SK-N-SH (cell line): ENCODE results near the gene JAKMIP3. TPM values are rescaled to one million over a fixed set of nuclear protein-coding genes. Genes with fewer than 3 reads are reported as not detected.

Experiments
- CTCF ChIA-PET: fragments of 300-600, 350-600 bp; formaldehyde crosslinking; extraction: SDS; loops from one replicate; lab custom pipeline; 2021; lab: Yijun Ruan, JAX
- POLR2A ChIA-PET: fragments of 350-600 bp; sonication (Branson Sonifier 250); formaldehyde crosslinking; extraction: SDS; loops from one replicate; lab custom pipeline; 2020; ENCODE audit warnings: antibody characterized with exemption, inconsistent platforms; lab: Yijun Ruan, JAX
- DNase-seq: peaks from one replicate; pipeline ENCODE4 v3.0.0; 2012
- H2AFZ ChIP-seq: fragments of 200-600 bp; sonication (generic); 2 replicates; pipeline ENCODE4 v1.8.1; 2016; ENCODE audit warnings: antibody characterized with exemption, mild to moderate bottlenecking, low read depth
- H3F3A ChIP-seq: fragments of 200-600 bp; sonication (generic); replicated peaks from 2 replicates; pipeline ENCODE3; 2016; ENCODE audit warnings: antibody characterized with exemption, mild to moderate bottlenecking; ENCODE audit not compliant: insufficient read depth
- H3K27ac ChIP-seq, 2 experiments: fragments of 200-500 bp in 1 of 2; fragments of 200-600 bp in 1 of 2; sonication (Bioruptor generic) in 1 of 2; sonication (generic), shearing (Covaris generic) in 1 of 2; 2 replicates each; pipeline versions ENCODE4 v1.5.1 to v1.6.1; 2014 to 2016; ENCODE audit warnings: low read depth in 2 of 2, inconsistent platforms in 1 of 2, low read length in 1 of 2, mild to moderate bottlenecking in 1 of 2, mixed read lengths in 1 of 2
- H3K27me3 ChIP-seq: fragments of 200-600 bp; sonication (generic), shearing (Covaris generic); 2 replicates; pipeline ENCODE4 v1.6.1; 2016; ENCODE audit warnings: mixed run types; ENCODE audit not compliant: insufficient read depth
- H3K36me3 ChIP-seq, 2 experiments: fragments of 200-500 bp in 1 of 2; fragments of 200-600 bp in 1 of 2; sonication (Bioruptor generic) in 1 of 2; sonication (generic) in 1 of 2; replicated peaks in 1 of 2; 2 replicates each; pipeline versions ENCODE3 to v1.5.1; 2014 to 2016; ENCODE audit warnings: low read length in 1 of 2, mild to moderate bottlenecking in 1 of 2; ENCODE audit not compliant: insufficient read depth in 2 of 2, control insufficient read depth in 1 of 2
- H3K4me1 ChIP-seq, 2 experiments: fragments of 200-500 bp in 1 of 2; fragments of 200-600 bp in 1 of 2; sonication (Bioruptor generic) in 1 of 2; sonication (generic), shearing (Covaris generic) in 1 of 2; 2 replicates each; pipeline versions ENCODE4 v1.5.1 to v1.6.1; 2014 to 2016; ENCODE audit warnings: low read depth in 1 of 2, low read length in 1 of 2, mixed run types in 1 of 2; ENCODE audit not compliant: insufficient read depth in 2 of 2, control insufficient read depth in 1 of 2
- H3K4me2 ChIP-seq: fragments of 200-600 bp; sonication (generic), shearing (Covaris generic); 2 replicates; pipeline ENCODE4 v1.6.1; 2017; ENCODE audit warnings: mixed run types
- H3K4me3 ChIP-seq, 2 experiments: fragments of 200-500 bp in 1 of 2; fragments of 200-600 bp in 1 of 2; sonication (Bioruptor generic) in 1 of 2; sonication (generic), shearing (Covaris generic) in 1 of 2; 2 replicates each; pipeline versions ENCODE4 v1.5.1 to v1.8.1; 2014 to 2016; ENCODE audit warnings: low read depth in 2 of 2, inconsistent platforms in 1 of 2, low read length in 1 of 2, mild to moderate bottlenecking in 1 of 2, mixed read lengths in 1 of 2, moderate library complexity in 1 of 2
- H3K79me2 ChIP-seq: fragments of 200-600 bp; sonication (generic); 2 replicates; pipeline ENCODE4 v1.8.1; 2017; ENCODE audit warnings: mild to moderate bottlenecking; ENCODE audit not compliant: insufficient read depth
- H3K9ac ChIP-seq: fragments of 200-600 bp; sonication (generic); 2 replicates; pipeline ENCODE4 v1.6.1; 2017; ENCODE audit warnings: mixed run types
- H3K9me2 ChIP-seq: fragments of 200-600 bp; sonication (generic); 2 replicates; pipeline ENCODE4 v1.6.1; 2017; ENCODE audit warnings: mixed run types
- H3K9me3 ChIP-seq: fragments of 200-600 bp; sonication (generic); 2 replicates; pipeline ENCODE4 v1.6.1; 2017; ENCODE audit warnings: mixed run types, mild to moderate bottlenecking, moderate library complexity
- H4K20me1 ChIP-seq: fragments of 200-600 bp; sonication (generic); 2 replicates; pipeline ENCODE4 v1.6.1; 2017; ENCODE audit warnings: mild to moderate bottlenecking, mixed run types; ENCODE audit not compliant: insufficient read depth
- ELF1 ChIP-seq: IDR thresholded peaks from 2 replicates; pipeline ENCODE4 v1.4.0; 2012
- FOXM1 ChIP-seq: IDR thresholded peaks from 2 replicates; pipeline ENCODE4 v1.4.0; 2012; ENCODE audit warnings: low read depth, mild to moderate bottlenecking
- GABPA ChIP-seq: IDR thresholded peaks from 2 replicates; pipeline ENCODE4 v1.4.0; 2012; ENCODE audit warnings: low read depth, mild to moderate bottlenecking
- GATA2 ChIP-seq: sonication (generic); formaldehyde crosslinking; IDR thresholded peaks from 2 replicates; pipeline ENCODE4 v1.5.0; 2020; ENCODE audit warnings: mild to moderate bottlenecking, missing genetic modification reagents
- IRF3 ChIP-seq: fragments of 150-350 bp; IDR thresholded peaks from 2 replicates; pipeline ENCODE4 v1.6.1; 2016; ENCODE audit warnings: mild to moderate bottlenecking, low read depth, low read length
- MAX ChIP-seq: IDR thresholded peaks from 2 replicates; pipeline ENCODE4 v1.4.0; 2012; ENCODE audit warnings: low read depth
- MEF2A ChIP-seq: IDR thresholded peaks from 2 replicates; pipeline ENCODE4 v1.4.0; 2012; ENCODE audit warnings: low read depth, borderline replicate concordance
- MXI1 ChIP-seq: IDR thresholded peaks from 2 replicates; pipeline ENCODE4 v1.6.1; 2012; ENCODE audit warnings: mild to moderate bottlenecking, low read depth, low read length, improper control_type of control experiment
- NFIC ChIP-seq: IDR thresholded peaks from 2 replicates; pipeline ENCODE4 v1.4.0; 2012; ENCODE audit warnings: borderline replicate concordance
- POLR2AphosphoS5 ChIP-seq: IDR thresholded peaks from 2 replicates; pipeline ENCODE4 v1.6.1; 2012; ENCODE audit warnings: low read depth, low read length
- TEAD4 ChIP-seq: IDR thresholded peaks from 2 replicates; pipeline ENCODE4 v1.4.0; 2012; ENCODE audit warnings: mild to moderate bottlenecking, borderline replicate concordance; ENCODE audit not compliant: insufficient read depth
- USF1 ChIP-seq: IDR thresholded peaks from 2 replicates; pipeline ENCODE4 v1.4.0; 2012; ENCODE audit warnings: low read depth, borderline replicate concordance
- USF2 ChIP-seq: fragments of 150-350 bp; IDR thresholded peaks from 2 replicates; pipeline ENCODE4 v1.6.1; 2017; ENCODE audit warnings: antibody characterized with exemption, low read length, low read depth, borderline replicate concordance
- YY1 ChIP-seq: IDR thresholded peaks from 2 replicates; pipeline ENCODE4 v1.4.0; 2012; ENCODE audit warnings: low read depth, mild to moderate bottlenecking
- ZBTB33 ChIP-seq: IDR thresholded peaks from 2 replicates; pipeline ENCODE4 v1.4.0; 2012; ENCODE audit warnings: low read depth, borderline replicate concordance
- WGBS: methylation state at CpG from one replicate; pipeline ENCODE4 v1.1.6; 2017; ENCODE audit warnings: low lambda C conversion rate; 5-methylcytosine and 5-hydroxymethylcytosine counted together
- polyA plus RNA-seq, 3 experiments: library from polyadenylated mRNA; depleted of rRNA; stranded (reverse); fragments of >200 nt; gene quantifications; 2 replicates each; pipeline ENCODE4 v1.2.3, GENCODE V29; 2012

Gene JAKMIP3
- polyA plus RNA-seq, 1 of the 3 experiments (the other 2 are of a cell fraction) = 0.02 TPM

- no peak for TF ChIP-seq ZBTB33
- no peak for TF ChIP-seq GATA2
These were observed 29.8 kb downstream of the JAKMIP3 start (continued) for GRCh38 chr10:132095403-132096113.

- Histone ChIP-seq H3K36me3 (no peaks in the 10 kb centered on the region), H3K4me3 (no peak overlapping the region), H3K4me1 (no peaks in the 10 kb centered on the region), H3K9me3 (no peaks in the 10 kb centered on the region), H3K9ac (no peak overlapping the region), H3F3A (no peaks in the 10 kb centered on the region), H3K27ac (no peak overlapping the region), H3K4me2 (no peak overlapping the region), H2AFZ (no peak overlapping the region), H3K79me2 (no peaks in the 10 kb centered on the region), H3K27me3 (no peaks in the 10 kb centered on the region), H3K9me2 (no peaks in the 10 kb centered on the region), H4K20me1 (no peaks in the 10 kb centered on the region)
- DNase-seq = no peak
- TF ChIP-seq NFIC (no peak), YY1 (no peak), IRF3 (no peak), USF1 (no peak), TEAD4 (no peak), USF2 (no peak), MEF2A (no peak), POLR2AphosphoS5 (no peak), MAX (no peak), ELF1 (no peak), GABPA (no peak), MXI1 (no peak), FOXM1 (no peak)
- 3% methylated on average over 6 of the region's 6 CpGs for WGBS
- ChIA-PET CTCF (interaction anchor here (1.3 to 1.8 kb wide), 2 partner anchors 46 to 73 kb away, joined by 3 to 7 read pairs; no protein-coding TSS in a partner anchor), POLR2A (no interaction called here)
These were observed 30.5 kb downstream of the JAKMIP3 start for GRCh38 chr10:132096223-132096622.
